Skeletal muscle cell (primary cell): ENCODE results near the gene TMEM231.
A peak's percentile ranks its signal among the peaks of the same experiment; 100 is the strongest.
"Not testable (repeated sequence)": the region's sequence is repeated elsewhere in the genome, so short reads cannot be mapped to it uniquely, and the experiment has no call there.

Experiments
- DNase-seq: peaks from one replicate; pipeline ENCODE4 v3.0.0-alpha.2; 2010; ENCODE audit warnings: low read depth
- H3K4me3 ChIP-seq: 2 replicates; pipeline ENCODE4 v1.5.1; 2011; ENCODE audit warnings: low read depth, mild to moderate bottlenecking, control low read depth, low read length, moderate library complexity

Gene TMEM231

GRCh38 chr16:75570396-75571065 is 14.5 kb upstream of the TMEM231 start:
- no peak for DNase-seq
- H3K4me3 ChIP-seq: no peak overlapping the region

- no peak for DNase-seq
- H3K4me3 ChIP-seq: no peak overlapping the region
These were observed 11.9 kb upstream of the TMEM231 start for GRCh38 chr16:75567911-75568310.

GRCh38 chr16:75566758-75567255 is 10.8 kb upstream of the TMEM231 start:
- H3K4me3 ChIP-seq: peak overlapping the region; percentile 99
- no peak for DNase-seq

- peak within 1 kb of the TSS; percentile 99 for H3K4me3 ChIP-seq
- no peak for DNase-seq
These were observed 10.1 kb upstream of the TMEM231 start, which contains the start of gene GABARAPL2 for GRCh38 chr16:75566040-75566757. Gene GABARAPL2 (plus strand): TSS chr16:75566379. CDS start chr16:75566487, 108 bp downstream.

- DNase-seq: no peak
- H3K4me3 ChIP-seq: peak overlapping the region; percentile 99
These were observed 9.6 kb upstream of the TMEM231 start for GRCh38 chr16:75565640-75566039.

- DNase-seq: peak; percentile 66
- H3K4me3 ChIP-seq: no peak overlapping the region
These were observed 3.7 kb upstream of the TMEM231 start for GRCh38 chr16:75559564-75560372.

GRCh38 chr16:75558846-75559401 is 2.9 kb upstream of the TMEM231 start:
- no peak for DNase-seq
- H3K4me3 ChIP-seq: no peak overlapping the region

GRCh38 chr16:75556431-75556950 is 439 bp upstream of the TMEM231 start:
- DNase-seq: no peak
- H3K4me3 ChIP-seq: peak overlapping the region; percentile 91

- DNase-seq: peak; percentile 72
- H3K4me3 ChIP-seq: peak overlapping the region; percentile 91
These were observed 792 bp downstream of the TMEM231 start for GRCh38 chr16:75555213-75555706.

- no peak for DNase-seq
- H3K4me3 ChIP-seq: no peak overlapping the region
These were observed 3.1 kb downstream of the TMEM231 start for GRCh38 chr16:75552951-75553350.

GRCh38 chr16:75550211-75550662 is 5.8 kb downstream of the TMEM231 start:
- no peak overlapping the region for H3K4me3 ChIP-seq
- DNase-seq: no peak

GRCh38 chr16:75548456-75548855 is 7.6 kb downstream of the TMEM231 start:
- DNase-seq, H3K4me3 ChIP-seq: not testable (repeated sequence)

- H3K4me3 ChIP-seq: no peak overlapping the region
- DNase-seq: no peak
These were observed 9.8 kb downstream of the TMEM231 start for GRCh38 chr16:75546293-75546692.

GRCh38 chr16:75545879-75546278 is 10.2 kb downstream of the TMEM231 start:
- not testable (repeated sequence) for H3K4me3 ChIP-seq, DNase-seq

GRCh38 chr16:75542462-75542861 is 13.6 kb downstream of the TMEM231 start:
- H3K4me3 ChIP-seq: not testable (repeated sequence)

GRCh38 chr16:75541236-75541635 is 14.8 kb downstream of the TMEM231 start:
- no peak overlapping the region for H3K4me3 ChIP-seq
- DNase-seq: no peak

More at GRCh38 chr16:75542462-75542861, 13.6 kb downstream of the TMEM231 start:
- DNase-seq: not testable (repeated sequence)

GRCh38 chr16:75538882-75539565 is 17.0 kb downstream of the TMEM231 start:
- not testable (repeated sequence) for H3K4me3 ChIP-seq, DNase-seq

- no peak for DNase-seq
- no peak overlapping the region for H3K4me3 ChIP-seq
These were observed 18.3 kb downstream of the TMEM231 start for GRCh38 chr16:75537776-75538175.
